GM12878 (cell line): Measurements from ENCODE around the gene SPC24.
"Not testable (repeated sequence)": the region's sequence is repeated elsewhere in the genome, so short reads cannot be mapped to it uniquely, and the experiment has no call there.

Source experiments
- ATF7 ChIP-seq: fragments of 450-650 bp; IDR thresholded peaks from 2 replicates; pipeline ENCODE4 v1.6.1; 2016; ENCODE audit warnings: low read depth, mild to moderate bottlenecking
- MTA2 ChIP-seq: fragments of 450-650 bp; IDR thresholded peaks from 2 replicates; pipeline ENCODE4 v1.6.1; 2016; ENCODE audit warnings: low read depth, mild to moderate bottlenecking, moderate library complexity
- SUZ12 ChIP-seq: fragments of 200-600 bp; sonication (generic); IDR thresholded peaks from one replicate; pipeline ENCODE4 v1.6.1; 2018; ENCODE audit warnings: antibody characterized with exemption, mild to moderate bottlenecking; ENCODE audit not compliant: unreplicated experiment
- ZNF274 ChIP-seq: IDR thresholded peaks from one replicate; pipeline ENCODE4 v1.8.0; 2011; ENCODE audit not compliant: insufficient read length, insufficient read depth
- TF ChIP-seq, protein P1 (sequence below): fragments of 450-650 bp; IDR thresholded peaks from 2 replicates; pipeline ENCODE4 v1.6.1; 2016; ENCODE audit warnings: mild to moderate bottlenecking, moderate library complexity, borderline replicate concordance
- TF ChIP-seq, protein P2 (sequence below), 3 experiments: IDR thresholded peaks in 2 of 3; conservative IDR thresholded peaks in 1 of 3; 2 replicates each; pipeline ENCODE4 v1.5.1; 2011; ENCODE audit warnings: low read depth in 3 of 3, low read length in 3 of 3, mild to moderate bottlenecking in 3 of 3, control low read depth in 2 of 3, moderate library complexity in 2 of 3, inconsistent platforms in 1 of 3, mixed read lengths in 1 of 3; ENCODE audit not compliant: control insufficient read depth in 2 of 3, insufficient read depth in 1 of 3; ENCODE audit errors: extremely low read depth in 1 of 3

DNA sequence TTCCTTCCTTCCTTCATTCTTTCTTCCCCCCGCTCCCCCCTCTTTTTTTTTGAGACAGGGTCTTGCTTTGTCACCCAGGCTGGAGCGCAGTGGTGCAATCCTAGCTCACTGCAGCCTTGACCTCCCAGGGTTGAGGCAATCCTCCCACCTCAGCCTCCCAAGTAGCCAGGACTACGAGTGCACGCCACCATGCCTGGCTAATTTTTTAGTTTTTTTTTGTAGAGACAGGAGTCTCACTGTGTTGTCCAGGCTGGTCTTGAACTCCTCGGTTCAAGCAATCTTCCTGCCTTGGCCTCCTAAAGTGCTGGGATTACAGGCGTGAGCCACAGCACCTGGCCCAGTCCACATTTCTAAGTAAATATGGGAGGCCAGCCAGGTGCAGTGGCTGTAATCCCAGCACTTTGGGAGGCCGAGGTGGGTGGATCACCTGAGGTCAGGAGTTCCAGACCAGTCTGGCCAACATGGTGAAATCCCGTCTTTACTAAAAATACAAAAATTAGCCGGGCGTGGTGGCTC lies 15.5 kb downstream of the SPC24 start:
- TF ChIP-seq, protein P1, sequence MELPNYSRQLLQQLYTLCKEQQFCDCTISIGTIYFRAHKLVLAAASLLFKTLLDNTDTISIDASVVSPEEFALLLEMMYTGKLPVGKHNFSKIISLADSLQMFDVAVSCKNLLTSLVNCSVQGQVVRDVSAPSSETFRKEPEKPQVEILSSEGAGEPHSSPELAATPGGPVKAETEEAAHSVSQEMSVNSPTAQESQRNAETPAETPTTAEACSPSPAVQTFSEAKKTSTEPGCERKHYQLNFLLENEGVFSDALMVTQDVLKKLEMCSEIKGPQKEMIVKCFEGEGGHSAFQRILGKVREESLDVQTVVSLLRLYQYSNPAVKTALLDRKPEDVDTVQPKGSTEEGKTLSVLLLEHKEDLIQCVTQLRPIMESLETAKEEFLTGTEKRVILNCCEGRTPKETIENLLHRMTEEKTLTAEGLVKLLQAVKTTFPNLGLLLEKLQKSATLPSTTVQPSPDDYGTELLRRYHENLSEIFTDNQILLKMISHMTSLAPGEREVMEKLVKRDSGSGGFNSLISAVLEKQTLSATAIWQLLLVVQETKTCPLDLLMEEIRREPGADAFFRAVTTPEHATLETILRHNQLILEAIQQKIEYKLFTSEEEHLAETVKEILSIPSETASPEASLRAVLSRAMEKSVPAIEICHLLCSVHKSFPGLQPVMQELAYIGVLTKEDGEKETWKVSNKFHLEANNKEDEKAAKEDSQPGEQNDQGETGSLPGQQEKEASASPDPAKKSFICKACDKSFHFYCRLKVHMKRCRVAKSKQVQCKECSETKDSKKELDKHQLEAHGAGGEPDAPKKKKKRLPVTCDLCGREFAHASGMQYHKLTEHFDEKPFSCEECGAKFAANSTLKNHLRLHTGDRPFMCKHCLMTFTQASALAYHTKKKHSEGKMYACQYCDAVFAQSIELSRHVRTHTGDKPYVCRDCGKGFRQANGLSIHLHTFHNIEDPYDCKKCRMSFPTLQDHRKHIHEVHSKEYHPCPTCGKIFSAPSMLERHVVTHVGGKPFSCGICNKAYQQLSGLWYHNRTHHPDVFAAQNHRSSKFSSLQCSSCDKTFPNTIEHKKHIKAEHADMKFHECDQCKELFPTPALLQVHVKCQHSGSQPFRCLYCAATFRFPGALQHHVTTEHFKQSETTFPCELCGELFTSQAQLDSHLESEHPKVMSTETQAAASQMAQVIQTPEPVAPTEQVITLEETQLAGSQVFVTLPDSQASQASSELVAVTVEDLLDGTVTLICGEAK = not testable (repeated sequence)
- TF ChIP-seq, protein P2, sequence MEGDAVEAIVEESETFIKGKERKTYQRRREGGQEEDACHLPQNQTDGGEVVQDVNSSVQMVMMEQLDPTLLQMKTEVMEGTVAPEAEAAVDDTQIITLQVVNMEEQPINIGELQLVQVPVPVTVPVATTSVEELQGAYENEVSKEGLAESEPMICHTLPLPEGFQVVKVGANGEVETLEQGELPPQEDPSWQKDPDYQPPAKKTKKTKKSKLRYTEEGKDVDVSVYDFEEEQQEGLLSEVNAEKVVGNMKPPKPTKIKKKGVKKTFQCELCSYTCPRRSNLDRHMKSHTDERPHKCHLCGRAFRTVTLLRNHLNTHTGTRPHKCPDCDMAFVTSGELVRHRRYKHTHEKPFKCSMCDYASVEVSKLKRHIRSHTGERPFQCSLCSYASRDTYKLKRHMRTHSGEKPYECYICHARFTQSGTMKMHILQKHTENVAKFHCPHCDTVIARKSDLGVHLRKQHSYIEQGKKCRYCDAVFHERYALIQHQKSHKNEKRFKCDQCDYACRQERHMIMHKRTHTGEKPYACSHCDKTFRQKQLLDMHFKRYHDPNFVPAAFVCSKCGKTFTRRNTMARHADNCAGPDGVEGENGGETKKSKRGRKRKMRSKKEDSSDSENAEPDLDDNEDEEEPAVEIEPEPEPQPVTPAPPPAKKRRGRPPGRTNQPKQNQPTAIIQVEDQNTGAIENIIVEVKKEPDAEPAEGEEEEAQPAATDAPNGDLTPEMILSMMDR (IDR thresholded peaks at IDR 0.05 in 2 of 3, conservative IDR thresholded peaks at IDR 0.05 in 1 of 3; ENCODE audit: control insufficient read depth in 2 of 3, extremely low read depth in 1 of 3, insufficient read depth in 1 of 3, low read depth in 3 of 3, low read length in 3 of 3) = not testable (repeated sequence)
- TF ChIP-seq MTA2, ZNF274, ATF7, SUZ12: not testable (repeated sequence)
